Suppressor macrophage treated with lipopolysaccharide for 4 hours (primary cell): ENCODE measurements around the gene USP36.

ENCODE experiments used
- DNase-seq: peaks from one replicate; pipeline ENCODE4 v3.0.0-alpha.2; 2020

The USP36 gene

DNA sequence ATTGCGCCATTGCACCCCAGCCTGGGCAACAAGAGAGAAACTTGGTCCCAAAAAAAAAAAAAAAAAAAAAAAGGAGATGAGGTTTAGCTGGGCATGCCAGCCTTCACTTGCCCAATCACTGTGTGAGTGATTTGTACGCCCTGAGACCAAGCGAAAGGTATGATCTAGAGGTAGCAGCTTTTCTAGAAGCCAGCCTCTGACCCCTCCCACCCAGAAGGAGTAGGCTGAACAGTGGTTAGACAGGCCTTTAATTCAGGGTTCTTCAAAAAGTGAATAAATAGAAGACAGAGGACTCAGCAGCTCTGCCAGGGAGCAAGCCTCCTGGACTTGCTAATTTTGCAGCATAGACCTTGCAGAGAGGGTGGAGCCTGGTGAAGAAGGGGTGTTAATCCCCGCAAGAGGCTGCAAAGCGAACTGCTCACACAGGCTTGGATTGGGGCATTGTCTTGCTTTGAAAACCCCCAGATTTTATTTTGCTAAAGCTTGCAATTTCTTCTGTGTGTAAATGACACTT is 51.4 kb downstream of the USP36 start:
- no peak for DNase-seq

DNA sequence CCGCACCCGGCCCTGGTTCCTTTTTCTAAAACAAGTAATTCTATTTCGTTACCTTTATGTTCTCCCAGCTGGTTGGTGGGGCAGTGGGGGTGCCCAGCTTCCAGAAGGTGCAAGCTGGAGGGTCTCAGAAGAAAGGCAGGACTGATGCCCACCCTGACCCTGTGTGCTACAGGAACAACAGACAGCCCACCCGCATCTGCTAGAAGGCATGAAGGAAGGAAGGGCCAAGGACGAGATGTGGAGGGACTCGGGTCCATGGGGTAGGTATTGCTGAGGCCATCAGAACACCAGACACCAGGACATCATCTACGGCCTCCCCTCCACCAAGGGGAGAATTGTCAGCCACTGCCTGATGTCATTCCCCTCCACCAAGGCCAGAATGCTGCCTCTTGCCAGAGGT is 52.2 kb downstream of the USP36 start:
- DNase-seq = no peak

DNA sequence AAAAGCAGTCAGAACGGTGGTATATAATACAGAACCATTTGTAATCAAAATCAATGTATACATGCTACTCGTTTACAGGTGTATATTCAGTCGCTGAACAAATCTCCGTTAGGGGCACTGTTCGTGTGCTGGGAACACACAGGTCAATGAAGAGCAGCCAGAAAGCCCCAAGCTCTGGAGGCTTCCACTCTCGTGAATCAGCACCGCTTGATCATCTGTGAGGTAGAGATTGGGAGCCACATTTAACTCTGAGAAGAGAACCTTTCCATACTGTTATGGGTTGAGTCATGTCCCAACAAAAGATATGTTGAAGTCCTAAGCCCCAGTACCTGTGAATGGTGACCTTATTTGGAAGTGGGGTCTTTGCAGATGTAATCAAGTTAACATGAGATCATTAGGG is 53.2 kb downstream of the USP36 start:
- DNase-seq = no peak

DNA sequence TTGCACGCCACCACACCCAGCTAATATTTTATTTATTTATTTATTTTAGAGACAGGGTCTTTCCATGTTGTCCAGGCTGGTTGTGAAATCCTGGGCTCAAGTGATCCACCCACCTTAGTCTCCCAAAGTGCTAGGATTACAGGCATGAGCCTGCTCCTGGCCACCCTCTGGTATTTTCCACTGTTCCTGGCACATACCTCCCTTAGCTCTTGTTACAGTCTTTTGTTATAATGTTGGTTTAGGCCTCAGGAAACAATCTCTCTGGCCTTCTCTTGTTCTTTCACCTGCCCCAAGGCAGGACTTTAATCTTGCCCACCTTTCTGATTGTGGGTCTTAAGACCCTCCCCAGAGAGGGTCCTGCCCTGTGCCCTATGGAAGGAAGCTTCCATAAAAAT is 55.0 kb downstream of the USP36 start:
- no peak for DNase-seq

DNA sequence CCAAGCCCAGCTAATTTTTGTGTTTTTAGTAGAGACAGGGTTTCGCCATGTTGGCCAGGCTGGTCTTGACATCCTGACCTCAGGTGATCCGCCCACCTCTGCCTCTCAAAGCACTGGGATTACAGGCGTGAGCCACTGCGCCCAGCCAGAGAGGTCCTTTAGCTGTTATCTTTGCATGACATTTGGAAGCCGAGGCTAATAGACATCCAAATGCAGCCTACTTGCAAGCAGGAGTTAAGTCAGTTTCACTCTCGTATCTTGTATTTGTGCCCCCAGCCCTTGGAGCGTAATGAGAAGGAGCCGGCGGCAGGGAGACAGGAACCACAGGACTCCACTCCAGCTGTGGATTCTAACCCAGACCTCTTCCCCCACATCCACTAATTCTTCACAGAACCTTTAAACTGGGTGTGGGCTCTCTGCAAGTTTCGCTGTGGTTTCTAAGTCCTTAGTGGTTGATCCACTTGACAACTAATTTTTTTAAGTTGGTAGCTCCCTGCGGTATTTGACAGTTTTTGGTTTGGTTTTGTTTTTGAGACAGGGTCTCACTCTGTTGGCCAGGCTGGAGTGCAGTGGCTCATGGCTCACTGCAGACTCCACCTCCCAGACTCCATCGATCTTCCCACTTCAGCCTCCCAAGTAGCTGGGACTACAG is 55.5 kb downstream of the USP36 start:
- no peak for DNase-seq

DNA sequence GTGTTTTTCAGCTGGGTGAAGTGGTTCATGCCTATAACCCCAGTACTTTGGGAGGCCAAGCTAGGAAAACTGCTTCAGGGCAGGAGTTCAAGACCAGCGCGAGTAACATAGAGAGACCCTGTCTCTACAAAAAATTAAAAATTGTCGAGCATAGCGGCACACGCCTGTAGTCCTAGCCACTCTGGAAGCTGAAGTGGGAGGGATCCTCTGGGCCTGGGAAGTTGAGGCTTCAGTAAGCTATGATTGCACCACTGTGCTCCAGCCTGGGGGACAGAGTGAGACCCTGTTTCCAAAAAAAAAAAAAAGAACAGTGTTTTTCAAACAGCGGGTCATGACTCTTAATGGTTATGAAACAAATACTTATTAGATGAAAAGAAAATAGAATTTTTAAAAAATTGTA is 56.3 kb downstream of the USP36 start:
- DNase-seq = no peak

DNA sequence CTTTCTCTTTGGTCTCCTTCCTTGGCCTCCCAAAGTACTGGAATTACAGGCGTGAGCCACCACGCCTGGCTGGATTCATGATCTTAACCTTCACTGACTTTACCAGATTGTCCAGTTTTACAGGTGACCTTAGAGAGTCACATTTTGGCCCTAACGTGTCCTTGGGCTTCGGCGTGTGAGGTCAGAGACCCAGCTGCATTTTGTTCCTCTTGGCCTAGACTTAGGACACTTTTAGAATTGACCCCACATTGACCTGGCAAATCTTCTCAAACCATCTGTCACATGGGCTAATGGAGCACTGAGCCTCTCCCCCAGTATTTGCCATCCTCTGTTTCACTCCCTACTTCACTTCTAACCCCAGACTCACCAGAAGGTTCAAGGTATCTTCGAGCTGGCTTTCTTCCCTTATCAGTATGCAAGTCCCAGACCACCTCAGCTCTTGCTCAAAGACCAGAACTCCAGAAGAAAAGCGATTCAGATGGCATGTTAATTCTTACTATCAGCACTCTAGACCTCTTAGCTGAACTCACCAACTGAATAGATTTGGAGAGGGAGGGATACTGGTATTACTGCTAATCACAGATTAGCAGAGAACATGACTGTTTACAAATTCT is 56.8 kb downstream of the USP36 start:
- DNase-seq = no peak

DNA sequence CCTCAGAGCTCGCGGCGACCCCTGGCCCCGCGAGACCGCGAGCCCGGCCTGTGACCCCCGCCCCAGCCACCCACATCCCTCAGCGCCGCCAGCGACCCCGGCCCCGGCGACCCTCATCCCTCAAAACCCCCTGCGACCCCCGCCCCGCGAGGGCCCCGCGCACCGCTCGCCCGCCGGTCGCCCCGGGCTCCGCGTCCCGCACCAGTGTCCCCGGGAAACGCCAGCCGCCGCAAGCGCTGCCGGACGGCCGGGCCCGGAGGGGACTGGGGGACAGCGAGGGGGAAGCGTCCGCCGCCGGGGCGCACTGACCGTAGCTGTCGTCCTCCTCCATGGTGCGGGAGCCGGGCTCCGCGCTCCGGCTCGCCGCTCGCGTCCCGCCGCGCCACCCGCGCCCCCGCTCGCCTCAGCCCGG is 58.7 kb downstream of the USP36 start, which contains the start of gene CYTH1:
CYTH1 (minus strand) TSS at position 381 of the 412 bp plus-strand sequence; CDS start at position 331, 50 bp downstream.
- DNase-seq = no peak

DNA sequence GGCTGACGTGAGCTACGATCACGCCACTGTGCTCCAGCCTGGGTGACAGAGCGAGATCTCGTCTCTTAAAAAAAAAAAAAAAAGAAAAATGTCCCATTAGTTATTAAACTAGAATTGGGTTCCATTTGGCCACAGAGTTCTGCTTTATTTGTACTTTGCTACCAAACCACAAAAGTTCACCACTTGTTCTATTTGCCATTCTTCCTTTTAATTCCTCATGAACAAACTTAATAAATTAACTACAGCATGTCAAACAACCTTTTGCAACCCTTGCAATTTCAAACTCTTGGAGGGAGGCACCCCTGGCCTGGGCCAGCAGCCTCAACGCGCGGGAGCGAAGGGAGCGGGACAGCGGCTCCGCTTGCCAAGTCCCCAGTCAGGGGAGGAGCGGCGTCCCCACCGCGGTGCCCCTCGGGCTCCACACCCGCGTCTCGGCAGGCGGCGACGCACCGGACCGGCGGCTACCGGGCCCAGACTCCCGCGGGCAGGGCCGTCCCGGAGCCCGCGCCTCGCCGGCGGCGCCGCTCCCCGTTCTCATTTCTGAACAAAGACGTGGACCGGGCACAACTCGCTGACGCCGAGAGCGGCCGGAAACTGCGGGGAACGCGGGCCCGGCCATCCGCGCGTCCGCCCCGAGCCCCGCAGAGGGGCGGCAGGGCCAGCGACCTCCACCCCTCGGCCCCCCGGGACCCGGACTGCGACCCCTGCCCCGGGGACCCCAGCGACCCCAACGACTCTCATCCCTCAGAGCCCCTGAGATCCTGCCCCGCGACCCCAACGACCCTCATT is 59.3 kb downstream of the USP36 start:
- DNase-seq = peak; percentile 46

DNA sequence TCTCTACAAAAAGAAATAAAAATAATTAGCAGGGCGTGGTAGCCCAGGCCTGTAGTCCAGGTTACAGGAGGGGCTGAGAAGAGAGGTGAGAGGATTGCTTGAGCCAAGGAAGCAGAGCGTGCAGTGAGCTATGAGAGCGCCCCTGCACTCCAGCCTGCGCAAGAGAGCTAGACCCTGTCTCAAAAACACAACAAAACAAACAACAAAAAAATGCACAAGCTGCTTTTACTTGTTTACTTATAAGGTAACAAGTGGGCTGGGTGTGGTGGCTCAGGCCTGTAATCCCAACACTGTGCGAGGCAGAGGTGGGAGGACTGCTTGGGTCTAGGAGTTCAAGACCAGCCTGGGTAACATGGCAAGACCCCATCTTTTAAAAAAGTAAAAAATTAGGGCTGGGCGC is 60.3 kb downstream of the USP36 start:
- no peak for DNase-seq

DNA sequence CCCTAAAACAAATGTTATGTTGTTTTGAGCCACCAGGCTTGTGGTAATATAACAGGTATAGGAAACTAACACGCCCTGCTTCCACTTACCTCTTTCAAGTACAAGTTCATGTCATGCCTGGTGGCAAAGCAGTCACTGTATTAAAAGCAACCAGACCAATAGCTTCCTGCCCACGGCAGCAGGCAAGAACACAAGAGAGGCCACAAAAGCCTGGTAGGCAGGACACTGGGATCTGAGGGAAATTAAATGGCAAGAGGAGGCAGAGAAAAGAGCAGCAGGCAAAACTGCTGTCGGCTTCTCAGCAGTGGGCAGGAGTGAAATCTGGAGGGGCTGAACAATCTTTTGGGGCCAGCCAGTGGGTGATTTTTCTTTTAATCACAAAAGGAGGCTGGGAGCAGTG is 60.8 kb downstream of the USP36 start:
- peak; percentile 53 for DNase-seq

DNA sequence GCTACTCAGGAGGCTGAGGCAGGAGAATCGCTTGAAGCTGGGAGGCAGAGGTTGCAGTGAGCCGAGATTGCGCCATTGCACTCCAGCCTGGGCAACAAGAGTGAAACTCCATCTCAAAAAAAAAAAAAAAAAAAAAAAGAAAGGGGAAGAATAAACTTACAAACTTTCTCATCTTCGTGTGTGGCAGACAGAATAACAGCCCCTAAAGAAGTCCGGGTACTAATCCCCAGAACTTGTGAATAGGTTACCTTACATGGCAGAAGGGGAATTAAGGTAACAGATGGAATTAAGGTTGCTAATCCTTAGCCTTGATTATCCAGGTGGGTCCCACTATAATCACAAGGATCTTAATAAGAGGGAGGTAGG is 61.3 kb downstream of the USP36 start:
- peak; percentile 51 for DNase-seq

DNA sequence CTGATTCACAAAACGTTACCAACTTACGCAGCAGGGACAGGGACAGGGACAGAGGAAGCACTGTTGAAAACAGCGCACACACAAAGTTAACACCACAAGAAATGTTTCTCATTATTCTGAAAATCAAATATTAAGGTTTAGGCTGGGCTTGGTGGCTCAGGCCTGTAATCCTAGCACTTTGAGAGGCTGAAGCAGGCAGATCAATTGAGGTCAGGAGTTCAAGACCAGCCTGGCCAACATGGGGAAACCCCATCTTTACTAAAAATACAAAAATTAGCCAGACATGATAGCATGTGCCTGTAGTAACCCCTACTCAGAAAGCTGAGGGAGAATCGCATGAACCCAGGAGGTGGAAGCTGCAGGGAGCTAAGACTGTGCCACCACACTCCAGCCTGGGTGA is 62.7 kb downstream of the USP36 start:
- no peak for DNase-seq

DNA sequence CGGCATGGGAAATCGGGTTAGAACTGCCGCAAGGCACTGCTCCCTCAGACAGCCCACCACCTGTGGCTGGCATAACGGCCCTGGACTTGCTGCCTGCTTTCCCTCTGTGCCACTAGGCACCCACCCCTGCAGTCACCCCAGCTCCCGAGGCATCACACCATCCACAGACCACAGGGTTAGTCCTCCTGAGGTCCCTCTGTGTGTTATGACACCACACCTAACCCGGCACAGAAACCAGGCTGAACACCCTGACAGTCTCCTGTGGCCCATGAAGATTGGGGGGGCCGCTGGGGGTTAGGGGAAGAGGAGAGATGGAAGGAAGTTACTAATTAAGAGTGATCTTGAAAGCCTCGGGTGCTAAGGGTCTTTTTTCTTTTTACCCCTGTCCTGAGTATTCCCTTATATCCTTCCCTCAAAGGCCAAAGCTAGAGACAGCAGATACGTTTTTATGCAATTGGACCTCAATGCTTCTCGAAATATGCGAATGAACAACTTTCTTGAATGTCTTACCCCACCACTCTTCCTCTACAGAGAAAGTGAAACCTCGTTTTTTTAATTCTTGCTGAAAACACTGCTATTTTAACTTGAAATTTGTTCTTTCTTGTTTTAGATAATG is 65.5 kb downstream of the USP36 start:
- peak; percentile 70 for DNase-seq

DNA sequence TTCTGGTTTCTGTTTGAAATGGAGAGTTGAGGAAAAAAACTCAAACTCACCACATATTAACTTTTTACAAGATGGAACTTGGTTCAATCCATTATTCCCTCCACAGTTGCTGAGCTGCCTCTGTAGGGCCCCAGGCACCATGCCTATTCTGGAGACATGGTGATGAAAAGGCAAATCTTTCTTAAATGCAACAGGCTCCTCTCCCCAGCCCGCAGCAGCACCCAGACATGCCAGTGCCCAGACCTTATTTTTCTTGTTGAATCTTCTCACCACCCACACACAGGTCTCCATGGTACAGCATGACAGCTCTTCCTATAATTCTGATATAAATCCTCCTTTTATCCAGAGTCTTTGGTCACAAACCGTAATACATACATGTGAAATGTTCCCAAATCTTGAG is 66.2 kb downstream of the USP36 start:
- peak; percentile 39 for DNase-seq

DNA sequence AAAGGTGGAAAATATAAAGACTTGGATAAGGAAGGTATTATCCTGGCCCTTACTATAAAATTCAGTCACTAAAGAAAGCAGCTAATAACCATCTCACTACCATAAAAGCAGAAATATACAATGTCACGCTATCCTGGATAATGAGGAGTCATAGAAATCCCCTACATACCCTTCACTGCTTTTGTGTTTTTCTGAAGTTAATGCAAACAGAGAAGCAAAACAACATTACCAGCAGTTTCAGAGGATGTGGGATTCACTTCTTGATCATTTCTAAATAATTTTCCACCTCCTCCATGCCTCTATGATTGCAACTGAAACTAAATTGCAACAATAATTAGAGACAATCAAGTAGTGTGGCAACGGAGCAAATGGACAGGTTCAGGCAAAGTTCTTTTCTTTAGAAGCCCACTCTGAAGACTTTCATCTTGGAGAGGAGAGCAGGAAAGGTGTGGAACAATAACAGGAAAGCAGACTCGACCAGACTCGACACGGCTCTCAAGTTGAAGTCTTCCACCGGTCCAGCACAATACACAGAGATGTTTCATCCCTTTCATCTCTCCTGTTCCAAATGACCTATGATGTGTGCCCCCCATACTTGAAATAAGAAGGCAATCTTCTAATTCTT is 68.7 kb downstream of the USP36 start:
- DNase-seq = peak; percentile 78

DNA sequence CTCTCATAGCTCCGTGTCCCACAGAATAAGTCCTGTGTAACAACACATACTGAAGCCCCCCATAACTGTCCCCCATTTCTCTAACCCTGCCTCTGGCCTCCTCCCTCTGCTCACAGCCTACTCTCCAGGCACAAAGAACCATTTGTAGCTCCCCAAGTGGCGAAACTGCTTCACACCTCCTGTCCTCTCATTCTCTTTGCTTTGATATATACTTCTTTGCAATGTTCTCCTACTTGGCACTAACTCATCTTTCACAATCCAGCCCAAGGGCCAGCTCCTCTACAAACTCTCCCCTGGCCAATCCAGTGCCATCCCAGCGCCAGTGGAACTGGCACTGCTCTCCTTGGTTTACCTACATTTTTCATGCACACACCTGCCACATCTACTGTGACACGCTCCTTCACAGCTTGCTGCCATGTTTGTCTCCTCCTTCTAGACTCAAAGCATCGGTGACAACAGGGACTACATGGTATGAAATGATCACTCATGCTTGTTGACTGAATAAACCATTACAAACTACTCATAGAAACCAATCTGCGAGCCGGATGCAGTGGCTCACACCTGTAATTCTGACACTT is 71.3 kb downstream of the USP36 start:
- DNase-seq = no peak

DNA sequence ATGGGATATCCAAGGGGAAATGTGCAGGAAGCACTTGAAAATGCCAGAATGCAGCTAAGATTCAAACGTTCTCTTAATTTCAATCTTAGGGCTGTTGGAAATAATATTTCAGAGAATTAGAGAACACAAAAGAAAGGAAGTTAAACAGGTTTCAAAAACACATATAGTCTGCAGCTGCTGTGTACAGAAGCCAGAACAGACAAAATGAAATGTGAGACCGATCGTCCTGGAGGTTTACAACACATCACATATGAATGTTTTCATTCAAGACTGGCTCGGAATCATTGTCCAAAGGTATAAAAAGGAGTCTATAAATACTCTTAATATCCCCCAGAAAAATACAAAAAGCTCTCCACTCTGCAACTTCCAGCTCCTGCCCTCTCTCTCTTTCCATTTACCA is 72.8 kb downstream of the USP36 start:
- DNase-seq = no peak

DNA sequence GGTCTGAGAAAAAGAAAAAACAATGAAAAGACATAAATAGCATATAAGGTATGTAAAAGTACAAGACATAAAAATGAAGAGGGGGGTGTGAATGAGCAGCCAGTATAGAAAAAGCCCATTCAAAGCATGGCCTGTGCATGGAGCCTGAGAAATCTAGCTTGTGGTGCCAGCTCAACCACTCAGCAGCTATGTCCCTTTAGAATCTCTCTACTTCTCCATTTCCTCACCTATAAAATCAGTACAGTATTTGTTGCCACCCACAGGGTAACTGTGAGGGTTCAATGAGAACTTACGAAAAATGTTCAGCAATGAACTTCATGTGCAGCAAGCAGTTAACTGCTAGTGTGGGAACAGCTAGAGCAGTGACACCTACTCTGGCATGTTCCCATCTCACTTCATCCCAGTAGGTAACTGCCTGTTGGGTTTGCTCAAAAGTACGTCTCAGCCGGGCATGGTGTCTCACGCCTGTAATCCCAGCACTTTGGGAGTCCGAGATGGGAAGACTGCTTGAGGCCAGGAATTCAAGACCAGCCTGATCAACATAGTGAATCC is 73.8 kb downstream of the USP36 start:
- no peak for DNase-seq

DNA sequence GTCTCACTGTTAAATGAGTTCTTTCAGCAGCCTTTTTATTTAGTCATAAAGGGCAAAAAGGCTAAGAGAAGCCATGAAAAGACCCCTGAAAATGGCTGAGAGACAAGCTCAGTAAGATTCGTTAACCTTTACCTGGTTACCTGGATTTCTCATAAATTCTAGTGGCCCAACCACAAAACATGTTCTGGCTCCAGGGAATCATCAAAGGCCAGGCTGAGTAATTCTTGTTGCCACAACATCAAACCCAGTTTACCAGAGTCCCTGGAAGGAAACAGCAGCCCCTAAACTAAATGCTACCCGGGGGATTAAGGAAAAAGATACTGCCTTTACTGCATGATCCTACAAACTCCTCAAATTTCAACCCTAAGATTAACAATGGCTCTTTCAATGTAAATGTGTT is 74.4 kb downstream of the USP36 start:
- DNase-seq = no peak

DNA sequence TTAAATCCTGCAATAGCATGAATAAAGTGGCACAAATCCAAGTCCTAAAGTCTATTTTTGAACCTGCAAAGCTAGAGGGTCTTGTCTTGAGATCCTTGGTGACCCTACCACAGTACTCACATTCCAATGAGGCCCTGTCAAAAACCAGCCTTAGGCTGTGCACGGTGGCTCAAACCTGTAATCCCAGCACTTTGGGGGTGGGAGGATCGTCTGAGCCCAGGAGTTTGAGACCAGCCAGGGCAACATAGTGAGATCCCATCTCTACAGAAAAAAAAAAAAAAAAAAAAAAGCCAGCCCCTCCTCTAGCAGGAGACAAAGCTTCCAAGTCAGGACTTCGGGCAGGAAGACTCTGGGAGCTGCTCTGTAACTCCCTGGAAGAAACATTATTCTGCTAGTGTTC is 74.8 kb downstream of the USP36 start:
- no peak for DNase-seq

DNA sequence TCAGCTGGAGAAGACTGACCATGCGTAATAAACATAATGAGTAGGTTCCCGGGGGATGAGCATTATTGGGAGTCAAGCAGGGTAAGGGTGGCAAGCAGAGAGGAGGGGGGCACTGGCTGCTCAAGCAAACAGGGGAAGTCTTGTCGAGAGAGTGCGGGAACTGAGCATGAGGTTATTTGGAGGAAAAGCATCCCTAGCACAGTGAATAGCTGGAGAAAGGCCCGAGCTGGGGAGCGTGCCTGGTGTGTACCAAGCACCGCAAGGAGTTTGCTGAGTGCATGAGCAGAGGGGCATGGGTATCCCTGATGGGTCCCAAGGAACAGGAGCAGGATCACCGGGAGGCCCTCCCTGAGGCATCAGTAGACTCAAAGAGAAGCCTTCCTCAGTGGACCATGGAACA is 75.7 kb downstream of the USP36 start:
- DNase-seq = no peak
